MG63 (cell line): Measurements from ENCODE around the gene CACNA1I. TPM values are rescaled to one million over a fixed set of nuclear protein-coding genes. Genes with fewer than 3 reads are reported as not detected.

Experiments
- DNase-seq: peaks from one replicate; pipeline ENCODE4 v3.0.0-alpha.2; 2020
- H3K27me3 ChIP-seq: fragments of 250-450 bp; sonication (Bioruptor Pico); 2 replicates; pipeline ENCODE4 v1.5.1; 2020; ENCODE audit warnings: mild to moderate bottlenecking, moderate library complexity
- H3K36me3 ChIP-seq: fragments of 250-450 bp; sonication (Bioruptor Pico); 2 replicates; pipeline ENCODE4 v1.5.1; 2020; ENCODE audit warnings: mild to moderate bottlenecking, moderate library complexity
- H3K4me3 ChIP-seq: fragments of 250-450 bp; sonication (Bioruptor Pico); 2 replicates; pipeline ENCODE4 v1.5.1; 2020; ENCODE audit warnings: mild to moderate bottlenecking, moderate library complexity
- H3K9me3 ChIP-seq: fragments of 250-450 bp; sonication (Bioruptor Pico); 2 replicates; pipeline ENCODE4 v1.5.1; 2020; ENCODE audit warnings: mild to moderate bottlenecking, moderate library complexity
- total RNA-seq: library from RNA; depleted of rRNA; stranded (reverse); fragments of >200 nt; shearing (Covaris generic); gene quantifications from 2 replicates; pipeline ENCODE4 v1.2.3, GENCODE V29; 2014; ENCODE audit warnings: low replicate concordance

The CACNA1I gene
- total RNA-seq, 1 experiment from 2014 or later = not detected

DNA sequence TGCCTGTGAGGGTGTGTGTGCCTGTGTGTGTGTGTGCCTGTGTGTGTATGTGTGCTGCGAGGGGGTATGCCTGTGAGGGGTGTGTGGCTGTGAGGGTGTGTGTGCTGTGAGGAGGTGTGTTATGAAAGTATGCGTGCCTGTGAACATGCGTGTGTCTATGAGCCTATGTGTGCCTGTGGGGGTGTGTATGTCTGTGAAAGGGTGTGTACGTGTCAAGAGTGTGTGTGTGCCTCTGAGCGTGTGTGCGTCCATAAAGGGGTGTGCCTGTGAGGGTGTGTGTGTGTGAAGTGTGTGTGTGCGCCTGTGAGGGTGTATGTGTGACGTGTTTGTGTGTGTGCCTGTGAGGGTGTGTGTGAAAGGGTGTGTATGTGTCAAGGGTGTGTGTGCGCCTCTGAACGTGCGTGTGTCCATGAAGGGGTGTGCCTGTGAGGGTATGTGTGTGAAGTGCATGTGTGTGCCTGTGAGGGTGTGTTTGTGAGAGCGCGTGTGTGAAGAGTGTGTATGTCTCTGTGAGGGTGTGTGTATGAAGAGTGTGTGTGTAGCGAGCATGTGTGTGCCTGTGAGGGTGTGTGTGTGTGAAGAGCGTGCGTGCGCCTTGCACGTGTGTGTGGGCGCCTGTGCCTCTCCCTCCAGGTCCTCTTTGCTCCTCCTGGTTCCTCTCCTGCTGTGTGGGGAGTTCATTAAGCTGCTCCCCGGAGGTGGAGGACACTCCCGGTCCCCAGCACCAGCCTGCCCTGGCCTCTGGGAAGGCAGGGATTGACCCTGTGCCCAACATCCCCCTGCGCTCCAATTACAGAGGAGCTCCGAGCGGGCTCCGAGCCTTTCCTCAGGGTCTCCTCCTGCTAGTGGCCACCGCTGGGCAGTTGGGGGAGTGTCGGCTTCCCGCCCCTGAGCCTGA is 53.3 kb downstream of the CACNA1I start:
- Histone ChIP-seq H3K4me3 (no peak overlapping the region), H3K27me3 (no peaks in the 10 kb centered on the region), H3K36me3 (no peaks in the 10 kb centered on the region), H3K9me3 (no peaks in the 10 kb centered on the region)
- no peak for DNase-seq

DNA sequence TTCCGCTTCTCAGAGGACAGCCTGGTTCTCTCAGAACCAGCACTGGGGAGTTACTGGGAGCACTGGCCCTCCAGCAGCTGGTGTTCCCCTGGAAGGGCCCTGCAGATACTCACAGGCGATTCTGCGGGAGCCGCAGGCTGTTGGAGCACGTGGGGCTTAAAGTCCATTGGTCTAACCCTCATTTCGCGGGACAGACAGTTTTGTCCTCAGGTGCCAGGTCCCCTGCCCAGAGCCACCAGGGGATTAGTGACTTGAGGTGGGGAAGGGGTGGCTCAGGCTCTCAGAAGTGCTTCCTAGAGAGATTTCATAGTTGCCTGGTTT is 53.9 kb downstream of the CACNA1I start:
- no peaks in the 10 kb centered on the region for H3K9me3 ChIP-seq
- no peaks in the 10 kb centered on the region for H3K36me3 ChIP-seq
- DNase-seq = no peak
- no peaks in the 10 kb centered on the region for H3K27me3 ChIP-seq
- no peak overlapping the region for H3K4me3 ChIP-seq

DNA sequence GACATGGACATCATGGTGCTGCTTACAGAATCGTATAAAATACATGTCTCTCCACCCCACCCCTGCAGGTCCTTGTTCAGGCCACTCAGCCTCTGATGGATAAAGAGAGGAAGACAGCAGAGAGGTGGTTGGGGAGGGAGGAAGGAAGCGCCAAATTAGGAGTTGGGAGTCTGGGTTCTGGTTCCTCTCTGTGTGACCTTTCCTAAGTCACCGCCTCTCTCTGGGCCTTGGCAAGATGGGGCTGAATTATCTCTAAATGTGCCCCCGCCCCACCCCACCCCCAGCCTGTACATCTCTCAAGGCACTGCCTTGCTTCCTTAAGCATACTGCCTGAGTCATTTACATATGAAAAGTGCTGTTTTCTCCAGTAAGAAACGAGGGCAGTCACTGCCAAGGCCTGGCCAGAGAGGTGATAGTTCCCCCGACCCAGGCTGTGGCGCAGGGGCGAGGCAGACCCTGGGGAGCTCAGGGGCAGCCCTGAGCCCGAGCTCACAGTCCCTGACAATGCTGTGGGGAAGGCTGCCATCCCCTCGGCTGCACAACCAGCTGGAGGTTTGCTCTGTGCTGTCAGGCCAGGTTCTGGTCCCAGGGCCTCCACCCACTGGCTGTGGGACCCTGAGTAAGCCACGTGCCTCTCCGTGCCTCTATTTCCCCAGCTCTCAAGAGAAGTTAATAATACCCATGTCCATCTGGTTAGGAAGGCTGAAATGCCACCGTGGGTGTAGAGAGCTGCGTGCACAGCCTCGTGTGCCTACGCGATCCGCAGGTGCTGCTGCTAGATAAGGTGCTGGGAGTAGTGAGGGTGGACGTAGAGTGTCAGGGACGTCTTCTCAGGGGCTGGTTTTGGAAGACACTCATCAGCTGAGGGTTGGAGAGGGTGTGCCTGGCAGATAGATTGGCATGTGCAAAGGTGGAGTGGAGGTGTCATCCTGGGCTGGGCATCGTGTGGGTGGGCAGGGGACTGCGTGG is 55.3 kb downstream of the CACNA1I start:
- no peaks in the 10 kb centered on the region for H3K36me3 ChIP-seq
- DNase-seq = no peak
- H3K4me3 ChIP-seq = no peak overlapping the region
- H3K27me3 ChIP-seq = no peaks in the 10 kb centered on the region
- H3K9me3 ChIP-seq = no peaks in the 10 kb centered on the region

DNA sequence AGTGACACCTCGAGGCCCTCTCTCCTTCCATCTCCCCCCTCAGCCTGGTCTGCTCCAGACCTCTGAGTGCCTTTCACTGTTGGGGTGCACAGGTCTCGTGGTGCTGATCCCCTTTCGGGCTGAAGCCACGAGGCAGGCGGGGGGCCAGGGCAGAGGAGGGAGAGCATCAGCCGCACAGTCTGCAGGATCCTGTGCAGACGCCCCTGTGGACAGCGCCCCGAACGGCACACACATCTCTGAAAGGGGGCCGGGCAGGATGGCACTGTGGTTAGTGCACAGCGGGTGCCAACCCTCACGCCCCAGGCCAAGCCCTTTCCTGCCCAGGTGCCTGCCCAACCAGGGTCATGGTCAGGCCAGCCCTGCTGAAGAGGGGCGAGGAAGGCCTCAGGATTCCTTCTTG is 56.7 kb downstream of the CACNA1I start:
- no peak for DNase-seq
- Histone ChIP-seq H3K36me3 (no peaks in the 10 kb centered on the region), H3K27me3 (no peaks in the 10 kb centered on the region), H3K4me3 (no peak overlapping the region), H3K9me3 (no peaks in the 10 kb centered on the region)

DNA sequence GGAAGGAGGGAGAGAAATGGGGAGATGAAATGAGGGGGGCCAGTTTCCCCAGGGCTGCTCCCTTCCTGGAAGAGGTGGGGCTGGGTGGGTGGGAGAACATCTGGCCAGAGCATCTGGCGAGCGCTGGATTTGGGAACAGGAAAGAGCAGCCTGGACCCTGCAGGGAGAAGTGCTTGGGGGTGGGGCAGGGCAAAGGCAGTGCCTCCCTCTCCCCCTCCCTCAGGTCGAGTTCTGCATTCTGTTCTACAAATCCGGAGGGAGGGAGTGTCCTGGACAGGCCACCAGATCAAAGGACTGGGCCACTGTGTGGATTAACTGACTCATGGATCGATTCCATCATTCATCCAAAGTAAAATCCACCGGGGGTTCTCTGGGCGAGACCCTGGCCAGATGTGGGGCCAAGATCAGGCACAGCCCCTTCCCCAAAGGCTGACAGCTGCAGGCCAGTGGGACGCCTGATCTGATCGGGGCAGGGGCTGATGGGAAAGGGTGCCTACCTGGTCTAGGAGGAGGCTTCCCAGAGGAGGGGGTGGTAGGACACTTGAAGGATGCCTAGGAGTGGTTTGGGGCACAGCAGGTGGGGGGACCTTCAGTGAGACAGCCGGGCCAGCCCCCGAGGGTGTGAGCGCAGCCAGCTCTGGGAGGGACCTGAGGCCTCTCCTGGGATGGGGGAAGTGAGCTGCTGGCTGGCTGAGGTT is 57.5 kb downstream of the CACNA1I start:
- H3K36me3 ChIP-seq = no peaks in the 10 kb centered on the region
- H3K9me3 ChIP-seq = no peaks in the 10 kb centered on the region
- no peak overlapping the region for H3K4me3 ChIP-seq
- DNase-seq = no peak
- H3K27me3 ChIP-seq = no peaks in the 10 kb centered on the region

DNA sequence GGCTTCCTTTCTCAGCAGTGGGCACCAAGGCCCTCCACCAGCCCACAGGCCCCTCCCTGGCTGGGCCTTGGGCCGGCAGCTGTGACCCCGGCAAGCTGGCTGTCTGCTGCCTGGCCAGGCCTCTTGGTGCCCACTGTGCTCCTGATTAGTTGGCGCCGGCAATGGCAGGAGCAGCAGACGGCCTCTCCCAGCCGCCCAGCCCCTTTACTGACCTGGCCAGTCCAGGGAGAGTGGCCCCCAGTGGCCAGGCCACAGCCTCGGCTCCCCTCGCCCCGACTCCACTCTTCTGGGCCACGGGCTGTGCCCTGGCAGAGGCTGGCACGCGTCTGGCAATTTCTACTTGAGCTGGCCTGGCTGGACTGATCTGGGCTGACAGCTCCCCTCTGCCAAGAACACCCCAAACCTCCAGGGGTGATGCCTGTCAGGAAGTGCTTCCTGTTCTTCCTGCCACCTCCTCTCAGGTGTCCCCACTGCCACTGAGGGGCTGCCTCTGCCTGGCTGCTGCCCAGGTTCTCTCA is 58.1 kb downstream of the CACNA1I start:
- no peak for DNase-seq
- no peaks in the 10 kb centered on the region for H3K36me3 ChIP-seq
- H3K27me3 ChIP-seq = no peaks in the 10 kb centered on the region
- H3K9me3 ChIP-seq = no peaks in the 10 kb centered on the region
- H3K4me3 ChIP-seq = no peak overlapping the region

DNA sequence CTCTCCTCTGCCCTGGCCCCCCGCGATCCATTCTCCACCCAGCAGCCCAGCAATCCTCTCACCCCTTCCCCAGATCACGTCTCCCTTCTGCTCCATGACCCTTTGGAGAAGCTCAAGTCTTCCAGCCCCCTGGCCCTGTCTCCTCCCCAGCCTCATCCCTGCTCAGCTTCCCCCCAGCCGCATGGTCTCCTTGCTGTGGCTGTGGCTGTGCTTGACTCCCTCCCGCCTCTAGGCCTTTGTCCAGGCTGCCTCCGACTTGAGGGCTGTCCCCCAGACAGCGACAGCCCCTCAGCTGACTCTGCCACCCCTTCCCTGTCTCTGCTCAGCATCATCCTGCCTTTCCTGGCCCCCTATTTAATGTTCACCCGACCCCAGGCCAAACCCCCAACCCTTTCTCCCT is 59.3 kb downstream of the CACNA1I start:
- Histone ChIP-seq H3K27me3 (no peaks in the 10 kb centered on the region), H3K9me3 (no peaks in the 10 kb centered on the region), H3K4me3 (no peak overlapping the region), H3K36me3 (no peaks in the 10 kb centered on the region)
- DNase-seq = no peak

DNA sequence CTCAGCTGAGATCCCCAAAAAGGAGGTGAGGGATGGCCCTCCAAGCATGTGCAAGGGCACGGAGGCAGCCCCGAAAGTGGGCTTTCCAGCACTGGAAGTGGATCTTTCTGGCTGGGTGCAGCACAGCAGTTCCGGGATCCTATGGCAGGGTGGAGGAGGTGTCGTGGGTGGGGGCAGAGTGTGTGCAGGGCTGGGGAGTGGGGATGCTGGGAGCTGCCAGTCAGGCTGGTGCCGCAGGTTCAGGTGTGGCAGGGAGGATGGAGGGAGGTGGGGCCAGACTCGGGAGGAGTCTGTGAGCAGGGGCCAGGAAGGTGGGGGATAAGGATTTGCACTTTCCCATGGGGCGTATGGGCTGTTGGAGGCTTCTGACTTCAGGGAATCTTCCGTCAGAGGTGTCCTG is 60.2 kb downstream of the CACNA1I start:
- H3K4me3 ChIP-seq = no peak overlapping the region
- no peaks in the 10 kb centered on the region for H3K9me3 ChIP-seq
- no peaks in the 10 kb centered on the region for H3K36me3 ChIP-seq
- no peaks in the 10 kb centered on the region for H3K27me3 ChIP-seq
- DNase-seq = no peak

DNA sequence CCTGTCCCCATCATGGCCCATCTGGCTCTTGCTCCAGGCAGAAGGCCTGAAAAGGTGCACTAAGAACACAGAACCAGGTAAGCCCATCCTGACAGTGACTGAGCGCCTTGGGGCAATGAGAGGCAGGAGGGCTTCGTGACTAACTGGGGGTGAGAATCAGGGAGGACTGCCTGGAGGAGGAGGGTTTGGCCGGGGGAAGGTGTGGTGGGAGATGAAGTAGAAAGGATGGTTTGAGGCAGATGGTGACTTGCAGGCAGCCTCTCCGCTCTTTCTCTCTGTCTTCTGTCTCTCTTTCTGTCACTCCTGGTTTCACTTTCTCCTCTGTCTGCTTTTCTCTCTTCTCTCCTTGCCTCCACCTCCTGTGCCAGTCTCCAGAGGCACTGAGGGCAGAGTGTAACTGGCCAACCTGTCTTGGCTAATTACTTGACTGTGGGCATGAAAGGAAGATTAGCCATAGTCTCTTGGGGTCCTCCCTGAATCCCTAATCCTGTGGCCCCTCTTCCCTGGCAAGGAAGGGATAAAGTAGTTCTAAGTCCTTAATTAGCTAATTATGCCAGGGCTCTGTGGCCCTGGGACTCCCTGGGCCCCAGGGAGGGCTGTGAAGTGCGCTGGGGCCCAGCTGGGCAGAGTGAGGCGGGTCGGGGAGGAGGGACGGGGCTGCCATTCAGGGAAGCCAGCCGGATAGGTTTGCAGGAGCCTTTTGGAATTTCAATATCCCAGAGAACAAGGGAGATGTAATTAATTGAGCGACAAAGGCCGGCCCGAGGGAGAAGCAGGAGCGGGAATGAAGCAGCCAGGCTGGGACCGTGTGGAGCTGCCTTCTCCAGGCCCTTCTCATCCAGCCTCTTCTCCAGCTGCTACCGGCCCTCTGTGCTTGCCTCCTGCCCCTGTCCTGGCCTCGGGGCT is 61.1 kb downstream of the CACNA1I start:
- no peak for DNase-seq
- no peaks in the 10 kb centered on the region for H3K27me3 ChIP-seq
- no peaks in the 10 kb centered on the region for H3K36me3 ChIP-seq
- no peak overlapping the region for H3K4me3 ChIP-seq
- no peaks in the 10 kb centered on the region for H3K9me3 ChIP-seq

DNA sequence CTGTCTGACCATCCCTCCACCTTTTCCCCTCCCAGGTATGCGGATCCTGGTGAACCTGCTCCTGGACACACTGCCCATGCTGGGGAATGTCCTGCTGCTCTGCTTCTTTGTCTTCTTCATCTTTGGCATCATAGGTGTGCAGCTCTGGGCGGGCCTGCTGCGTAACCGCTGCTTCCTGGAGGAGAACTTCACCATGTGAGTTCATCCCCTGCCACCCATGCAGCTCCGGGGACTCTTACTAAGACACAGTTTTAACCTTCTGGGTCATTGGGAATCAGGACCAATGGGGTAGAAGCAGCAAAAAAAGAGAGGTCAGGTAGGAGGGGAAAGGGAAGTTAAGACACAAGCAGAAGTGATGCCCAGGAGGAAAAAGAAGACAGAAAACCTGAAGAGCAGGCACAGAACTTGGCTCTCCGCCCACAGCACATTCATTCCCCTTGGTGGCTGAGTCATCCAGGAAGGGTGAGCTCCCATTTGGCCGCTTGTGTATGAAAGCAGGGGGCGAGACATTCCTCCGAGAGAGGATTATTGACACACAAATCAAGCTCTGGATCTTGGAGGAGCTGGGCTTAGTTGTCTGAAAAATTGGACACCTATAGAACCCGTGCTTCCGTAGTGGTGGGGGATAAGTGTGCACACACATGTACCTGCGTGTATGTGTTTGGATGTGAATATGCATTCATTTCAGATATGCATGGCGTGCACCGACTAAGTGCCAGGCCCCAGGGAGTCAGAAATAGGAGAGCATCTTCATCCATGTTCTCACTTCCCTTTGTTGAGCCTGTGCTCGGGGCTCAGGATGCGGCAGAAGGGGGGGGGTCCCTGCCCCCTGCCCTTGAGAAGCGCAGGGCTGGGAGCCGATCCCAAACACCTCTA is 64.2 kb downstream of the CACNA1I start:
- no peaks in the 10 kb centered on the region for H3K36me3 ChIP-seq
- peak; percentile 91 for DNase-seq
- H3K4me3 ChIP-seq = no peak overlapping the region
- no peaks in the 10 kb centered on the region for H3K9me3 ChIP-seq
- H3K27me3 ChIP-seq = no peaks in the 10 kb centered on the region

DNA sequence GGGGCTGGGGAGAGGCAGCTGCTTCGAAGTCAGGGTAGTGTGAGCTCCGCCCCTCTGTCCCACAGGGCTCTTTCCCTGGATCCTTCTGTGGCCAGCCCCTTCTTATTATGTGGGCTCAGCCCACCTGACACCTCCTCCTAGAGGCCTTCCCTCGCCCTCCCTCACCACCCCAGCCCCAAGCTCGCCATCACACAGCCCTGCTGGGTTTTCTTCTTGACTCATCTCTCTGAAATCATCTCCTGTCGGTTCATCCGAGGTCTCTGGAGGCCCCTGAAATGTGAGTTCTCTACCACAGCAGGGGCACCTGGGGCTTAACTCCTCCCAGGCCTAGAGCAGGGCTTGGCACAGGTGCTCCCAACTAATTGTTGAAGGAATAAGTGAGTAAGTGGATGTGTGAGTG is 65.2 kb downstream of the CACNA1I start:
- H3K36me3 ChIP-seq = no peaks in the 10 kb centered on the region
- H3K27me3 ChIP-seq = no peaks in the 10 kb centered on the region
- no peak for DNase-seq
- H3K9me3 ChIP-seq = no peaks in the 10 kb centered on the region
- no peak overlapping the region for H3K4me3 ChIP-seq

DNA sequence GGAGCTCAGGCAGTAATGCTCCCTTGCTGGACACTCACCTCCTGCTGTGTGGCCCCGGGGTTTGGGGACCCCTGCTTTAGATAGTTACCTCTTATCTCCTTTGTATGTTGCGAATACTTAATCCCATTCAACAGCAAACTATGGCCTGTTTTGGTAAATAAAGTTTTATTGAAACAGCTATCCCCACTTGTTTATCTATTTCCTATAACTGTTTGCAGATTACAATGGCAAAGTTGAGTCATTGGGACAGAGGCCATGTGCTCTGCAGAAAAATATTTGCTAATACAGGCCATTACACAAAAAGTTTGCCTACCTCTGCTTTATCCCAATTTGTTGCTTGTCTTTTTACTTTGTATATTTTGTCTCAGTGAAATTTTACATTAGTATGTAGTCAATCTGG is 68.4 kb downstream of the CACNA1I start:
- no peaks in the 10 kb centered on the region for H3K27me3 ChIP-seq
- no peaks in the 10 kb centered on the region for H3K9me3 ChIP-seq
- DNase-seq = no peak
- no peaks in the 10 kb centered on the region for H3K36me3 ChIP-seq
- H3K4me3 ChIP-seq = no peak overlapping the region

DNA sequence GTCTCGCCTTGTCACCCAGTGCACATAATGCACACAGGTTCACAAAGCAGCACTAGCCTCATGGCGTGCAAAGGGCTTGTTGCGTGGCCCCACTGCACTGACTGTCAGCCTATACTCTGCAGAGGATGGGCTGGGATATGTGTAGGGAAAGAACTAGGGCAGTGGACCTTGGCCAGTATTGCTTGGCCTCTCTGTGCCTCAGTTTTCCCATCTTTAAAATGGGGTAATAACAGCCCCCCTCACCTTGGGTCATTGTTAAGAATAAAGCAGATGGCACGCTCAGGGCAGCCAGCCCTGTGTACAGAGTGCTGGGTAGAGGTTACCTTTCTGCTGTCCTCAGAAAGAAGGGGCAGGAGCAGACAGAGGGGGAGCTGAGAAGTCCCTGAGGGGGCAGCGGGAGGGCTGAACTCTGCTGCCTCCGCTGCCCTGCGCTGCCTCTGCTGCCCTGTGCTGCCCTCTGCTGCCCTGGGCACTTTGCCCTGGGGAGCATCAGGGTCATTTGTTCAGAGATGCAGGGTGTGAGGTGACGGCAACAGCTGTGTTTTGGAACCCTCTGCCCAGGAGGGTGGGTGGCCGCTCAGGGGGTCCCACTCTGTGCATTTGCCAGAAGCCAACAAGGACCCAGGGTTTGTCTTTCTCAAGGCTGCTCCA is 71.2 kb downstream of the CACNA1I start:
- Histone ChIP-seq H3K4me3 (no peak overlapping the region), H3K9me3 (no peaks in the 10 kb centered on the region), H3K27me3 (no peaks in the 10 kb centered on the region), H3K36me3 (no peaks in the 10 kb centered on the region)
- no peak for DNase-seq

DNA sequence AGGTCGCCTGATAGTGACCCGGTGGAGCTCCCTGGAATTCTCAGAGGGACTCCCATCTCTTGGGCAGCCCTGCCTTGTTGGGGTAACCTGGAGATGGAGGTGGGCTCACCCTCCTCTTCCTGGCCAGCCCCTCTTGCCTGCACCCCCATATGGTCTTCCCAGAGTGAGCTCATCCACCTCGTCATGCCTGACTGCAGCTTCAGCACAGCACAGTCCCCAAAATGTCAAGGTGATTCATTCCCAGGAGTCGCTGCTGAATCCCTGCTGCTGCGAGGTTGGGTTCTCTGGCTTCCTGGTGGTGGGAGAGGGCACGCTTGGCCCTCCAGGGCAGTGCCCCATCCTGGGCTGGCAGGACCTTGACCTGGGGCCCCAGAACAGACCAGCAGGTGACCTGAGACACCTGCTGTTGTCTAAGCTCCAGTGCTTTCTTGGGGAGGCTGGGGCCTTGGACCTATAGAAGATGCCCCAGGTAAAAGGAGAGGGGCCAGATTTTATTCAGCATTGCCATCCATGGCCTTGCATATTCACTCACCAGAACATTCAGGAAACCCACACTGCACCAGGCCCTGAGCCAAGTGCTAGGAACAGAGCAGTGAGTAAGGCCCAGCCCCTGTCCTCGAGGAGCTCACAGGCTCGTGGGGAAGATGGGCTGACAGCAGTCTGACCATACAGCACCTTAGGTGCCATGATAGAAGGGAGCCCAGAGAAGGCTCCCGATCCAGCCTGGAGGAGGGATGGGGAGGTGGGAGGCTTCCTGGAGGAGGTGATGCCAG is 72.9 kb downstream of the CACNA1I start:
- Histone ChIP-seq H3K9me3 (no peaks in the 10 kb centered on the region), H3K36me3 (no peaks in the 10 kb centered on the region), H3K27me3 (no peaks in the 10 kb centered on the region), H3K4me3 (no peak overlapping the region)
- no peak for DNase-seq
